Thoracic aorta endothelial cell (primary cell): ENCODE results near the gene DOK6. TPM values are rescaled to one million over a fixed set of nuclear protein-coding genes. Genes with fewer than 3 reads are reported as not detected.

ENCODE experiments used
- total RNA-seq: library from RNA; depleted of rRNA; stranded (reverse); fragments of >200 nt; gene quantifications from 2 replicates; pipeline ENCODE4 v1.2.3, GENCODE V29; 2012

Gene DOK6
- not detected in 2 replicates for total RNA-seq

GRCh38 chr18:69400253-69400975 lies at the start of gene DOK6:
DOK6 (plus strand) TSS chr18:69400888.

